ENCODE measurements around the gene WDR59.
"Not testable (repeated sequence)": the region's sequence is repeated elsewhere in the genome, so short reads cannot be mapped to it uniquely, and the experiment has no call there.

WDR59 gene

DNA sequence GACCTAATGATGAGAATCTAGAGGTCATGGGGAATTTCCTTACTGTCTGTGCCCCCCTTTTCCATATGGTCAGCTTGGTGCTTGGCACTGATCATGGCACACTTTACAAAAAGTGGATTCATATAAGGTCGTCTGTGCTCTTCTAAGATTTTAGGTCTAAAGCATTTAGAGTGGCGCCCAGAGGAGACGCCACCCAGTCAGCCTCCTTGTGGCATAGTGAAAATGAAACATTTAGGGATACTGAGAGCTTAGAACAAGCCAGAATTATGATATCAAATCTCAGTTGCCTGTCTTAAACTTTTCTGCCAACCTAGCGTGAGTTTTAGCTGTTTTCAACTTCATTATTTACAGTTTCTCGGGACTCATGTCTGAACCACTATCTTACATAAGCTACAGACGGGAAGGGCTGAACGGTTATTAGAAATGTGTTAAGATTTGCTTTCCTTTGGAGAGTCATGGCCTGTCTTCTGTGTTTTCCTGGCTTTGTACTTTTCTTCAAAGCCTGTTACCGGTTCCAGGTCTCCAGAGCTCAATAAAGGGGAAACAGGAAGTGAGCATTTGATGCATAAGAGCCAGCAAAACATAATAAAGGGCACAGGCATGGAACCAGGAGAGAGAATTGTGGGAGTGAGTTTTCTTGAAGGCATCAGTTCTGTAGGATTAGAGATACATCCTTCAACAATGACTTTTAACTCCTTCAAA, 27.6 kb upstream of the WDR59 start:
- no peak for DNase-seq (ENCODE audit: low spot score)

DNA sequence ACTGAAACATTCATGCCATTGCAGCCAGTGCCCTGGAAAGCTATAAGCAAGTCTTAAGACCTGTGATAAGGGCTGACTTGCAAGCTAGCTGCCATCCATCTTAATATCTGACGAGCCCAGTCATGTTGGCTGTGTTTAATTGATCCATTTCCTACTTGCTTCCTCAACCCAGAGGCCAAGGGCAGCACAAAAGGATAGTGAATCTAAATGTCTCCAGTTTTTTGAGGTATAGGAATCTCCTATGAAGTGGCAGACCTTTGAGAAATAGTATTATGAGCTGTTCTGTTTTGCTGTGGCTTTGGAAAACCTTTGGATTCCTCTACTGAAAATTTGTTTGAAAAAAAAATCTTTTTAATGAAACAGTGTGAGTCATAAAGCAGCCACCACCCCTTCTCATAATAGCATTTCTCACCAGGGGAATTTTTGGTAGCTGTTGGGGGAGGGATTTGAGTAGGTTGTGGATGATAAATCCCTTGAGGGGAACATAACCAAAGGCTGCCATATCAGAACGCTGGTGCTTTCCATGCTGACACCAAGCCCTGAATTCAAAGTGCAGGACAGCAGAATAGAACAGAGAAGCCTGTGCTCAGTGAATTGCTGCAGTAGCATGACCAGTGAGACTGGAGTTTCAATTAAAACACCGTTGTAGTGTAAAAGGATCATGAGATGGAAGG, 26.8 kb upstream of the WDR59 start:
- no peak for DNase-seq (ENCODE audit: low spot score)

DNA sequence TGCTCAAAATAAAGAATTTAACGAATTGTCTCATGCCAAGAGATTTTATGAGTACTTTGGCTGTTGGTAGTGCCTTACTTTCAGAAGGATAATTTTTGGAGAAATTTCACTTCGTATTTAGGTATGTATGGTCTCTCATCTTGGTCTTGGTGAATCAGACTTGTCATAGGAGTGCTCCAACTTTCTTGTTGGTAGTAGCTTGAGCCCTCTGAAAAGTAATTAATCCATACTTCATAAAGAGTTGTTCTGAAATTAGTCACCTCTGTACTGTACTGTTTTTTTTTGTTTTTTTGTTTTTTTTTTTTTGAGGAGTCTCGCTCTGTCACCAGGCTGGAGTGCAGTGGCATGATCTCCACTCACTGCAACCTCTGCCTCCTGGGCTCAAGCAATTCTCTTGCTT, 25.5 kb upstream of the WDR59 start:
- no peak for DNase-seq (ENCODE audit: low spot score)

DNA sequence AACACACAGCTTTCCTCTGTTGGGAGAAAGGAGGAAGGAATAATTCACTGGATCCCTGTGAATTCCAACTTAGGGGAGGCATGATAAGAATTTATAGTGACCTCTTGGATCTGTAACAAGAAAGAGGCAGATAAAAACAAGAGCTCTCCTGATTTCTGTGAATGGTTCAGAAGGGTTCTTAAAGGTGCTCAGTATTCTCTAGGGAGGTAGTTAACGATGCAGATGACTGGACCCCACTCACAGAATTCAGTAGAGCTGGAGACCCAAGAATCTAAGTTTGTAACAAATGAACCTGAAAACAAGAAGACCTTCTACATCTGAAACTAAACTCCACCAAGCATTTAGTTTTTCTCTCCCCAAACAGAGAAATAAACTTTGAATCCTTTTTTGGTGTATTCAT, 22.5 kb upstream of the WDR59 start:
- DNase-seq (ENCODE audit: low spot score) = no peak

DNA sequence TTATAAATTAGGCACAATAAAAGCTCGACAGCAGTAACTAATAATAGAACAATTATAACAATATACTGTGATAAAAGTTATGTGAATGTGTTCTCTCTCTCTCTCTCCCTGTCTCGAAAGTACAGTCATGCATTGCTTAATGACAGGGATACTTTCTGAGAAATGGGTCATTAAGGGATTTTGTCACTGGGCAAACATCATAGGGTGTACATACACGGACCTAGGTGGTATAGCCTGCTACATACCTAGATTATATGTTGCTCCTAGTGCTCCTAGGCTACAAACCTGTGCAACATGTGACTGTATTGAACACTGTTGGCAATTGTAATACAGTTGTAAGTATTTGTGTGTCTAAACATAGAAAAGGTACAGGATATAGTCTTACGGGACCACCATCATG, 20.8 kb upstream of the WDR59 start:
- no peak for DNase-seq (ENCODE audit: low spot score)

DNA sequence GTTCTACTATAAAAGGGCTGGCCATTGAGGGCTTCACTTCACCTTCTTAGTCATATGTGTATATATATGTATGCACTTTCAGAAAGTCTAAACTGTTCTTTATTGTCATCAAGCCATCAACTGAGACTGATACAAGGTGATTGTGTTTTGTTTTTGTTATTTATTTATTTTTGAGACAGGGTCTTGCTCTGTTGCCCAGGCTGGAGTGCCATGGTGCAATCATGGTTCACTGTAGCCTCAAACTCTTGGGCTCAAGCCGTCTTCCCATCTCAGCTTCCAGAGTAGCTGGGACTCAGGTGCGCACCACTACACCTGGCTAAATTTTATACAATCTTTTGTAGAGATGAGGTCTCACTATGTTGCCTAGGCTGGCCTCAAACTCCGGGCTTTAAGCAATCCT, 19.5 kb upstream of the WDR59 start:
- no peak for DNase-seq (ENCODE audit: low spot score)

DNA sequence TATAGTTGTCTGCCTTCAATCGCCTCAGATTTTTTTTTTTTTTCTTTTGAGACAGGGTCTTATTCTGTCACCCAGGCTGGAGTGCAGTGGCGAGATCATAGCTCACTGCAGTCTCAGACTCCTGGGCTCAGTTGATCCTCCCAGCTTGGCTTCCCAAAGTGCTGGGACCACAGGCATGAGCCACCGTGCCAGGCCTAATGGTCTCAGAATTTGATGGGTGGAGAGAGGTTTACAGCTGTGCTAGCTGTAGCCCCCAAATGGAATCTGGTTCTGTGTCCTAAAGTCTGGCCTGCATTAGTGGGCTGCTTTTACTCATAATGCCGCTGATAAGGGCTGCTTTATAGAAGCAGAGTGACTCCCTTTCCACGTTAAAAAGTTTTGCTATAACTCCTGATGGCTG, 19.0 kb upstream of the WDR59 start:
- no peak for DNase-seq (ENCODE audit: low spot score)

DNA sequence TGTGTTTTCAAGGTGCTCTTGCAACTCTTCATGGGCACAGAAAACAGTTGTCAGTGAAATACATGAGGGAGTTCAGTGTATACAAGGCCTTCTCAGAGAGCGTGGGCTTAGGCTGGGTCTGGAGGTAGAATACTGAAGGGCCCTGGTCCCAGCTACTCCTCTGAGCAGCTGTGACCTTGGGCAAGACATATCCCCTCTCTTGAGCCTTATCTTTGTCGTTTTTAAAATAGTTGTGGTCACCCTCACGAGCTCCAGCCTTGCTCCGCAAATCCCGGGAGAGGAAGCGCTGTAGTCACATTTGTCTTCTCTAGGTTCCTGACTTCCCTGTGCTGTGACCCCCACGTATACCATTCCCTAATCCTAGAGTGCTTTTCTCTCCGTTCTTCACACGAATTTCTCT, 17.6 kb upstream of the WDR59 start:
- DNase-seq (ENCODE audit: low spot score) = no peak

DNA sequence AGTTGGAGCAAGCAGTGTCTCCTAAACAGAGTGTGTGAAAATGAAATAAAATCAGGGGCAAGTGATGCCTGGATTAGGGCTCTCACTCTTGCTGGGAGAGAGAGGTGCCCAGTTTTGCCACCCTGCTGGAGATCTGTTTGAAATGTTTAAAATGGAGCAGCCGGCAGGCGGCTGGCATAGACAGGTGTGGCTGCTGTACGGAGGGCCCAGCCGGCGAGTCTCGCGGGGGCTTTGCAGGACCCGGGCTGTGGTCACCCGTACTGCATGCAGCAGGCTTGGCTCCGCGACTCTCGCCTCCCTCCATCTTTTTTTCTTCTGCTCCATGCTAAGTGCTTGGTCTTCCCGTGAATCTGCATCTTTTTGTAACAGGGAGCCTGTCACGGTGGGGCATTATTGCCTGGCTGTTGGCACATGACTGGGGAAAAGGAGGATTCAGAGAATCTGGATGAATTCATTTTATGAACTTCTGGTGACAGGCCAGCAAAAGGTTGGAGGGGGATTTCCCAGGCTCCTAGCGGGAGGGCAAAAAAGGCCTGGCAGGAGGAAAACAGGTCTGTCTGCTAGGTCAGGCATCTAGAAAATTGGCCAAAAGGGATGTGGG, 15.7 kb upstream of the WDR59 start:
- no peak for DNase-seq (ENCODE audit: low spot score)

DNA sequence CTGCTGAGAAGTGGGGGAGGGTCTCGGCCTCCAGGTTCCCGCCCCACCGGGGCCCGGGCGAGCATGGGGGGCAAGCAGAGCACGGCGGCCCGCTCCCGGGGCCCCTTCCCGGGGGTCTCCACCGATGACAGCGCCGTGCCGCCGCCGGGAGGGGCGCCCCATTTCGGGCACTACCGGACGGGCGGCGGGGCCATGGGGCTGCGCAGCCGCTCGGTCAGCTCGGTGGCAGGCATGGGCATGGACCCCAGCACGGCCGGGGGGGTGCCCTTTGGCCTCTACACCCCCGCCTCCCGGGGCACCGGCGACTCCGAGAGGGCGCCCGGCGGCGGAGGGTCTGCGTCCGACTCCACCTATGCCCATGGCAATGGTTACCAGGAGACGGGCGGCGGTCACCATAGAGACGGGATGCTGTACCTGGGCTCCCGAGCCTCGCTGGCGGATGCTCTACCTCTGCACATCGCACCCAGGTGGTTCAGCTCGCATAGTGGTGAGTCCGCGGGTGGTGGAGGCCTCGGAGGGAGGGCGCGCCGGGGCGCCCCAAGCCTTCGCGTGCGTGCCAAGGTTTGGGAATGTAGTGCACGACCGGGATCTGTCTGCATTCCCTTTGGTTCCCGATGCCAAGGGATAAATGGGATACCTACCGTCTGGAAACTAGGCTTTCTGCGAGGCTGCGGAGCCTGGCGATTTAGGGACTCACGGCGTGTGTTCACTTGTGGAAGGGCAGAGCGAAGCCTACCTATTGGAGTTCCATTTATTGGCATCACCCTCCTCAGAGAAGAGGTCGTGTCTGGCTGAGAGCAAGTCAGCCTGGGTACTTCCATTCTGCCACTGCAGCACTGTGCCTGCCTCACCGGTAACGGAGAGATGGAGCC, 14.9 kb upstream of the WDR59 start:
- peak; percentile 44 for DNase-seq (ENCODE audit: low spot score)

DNA sequence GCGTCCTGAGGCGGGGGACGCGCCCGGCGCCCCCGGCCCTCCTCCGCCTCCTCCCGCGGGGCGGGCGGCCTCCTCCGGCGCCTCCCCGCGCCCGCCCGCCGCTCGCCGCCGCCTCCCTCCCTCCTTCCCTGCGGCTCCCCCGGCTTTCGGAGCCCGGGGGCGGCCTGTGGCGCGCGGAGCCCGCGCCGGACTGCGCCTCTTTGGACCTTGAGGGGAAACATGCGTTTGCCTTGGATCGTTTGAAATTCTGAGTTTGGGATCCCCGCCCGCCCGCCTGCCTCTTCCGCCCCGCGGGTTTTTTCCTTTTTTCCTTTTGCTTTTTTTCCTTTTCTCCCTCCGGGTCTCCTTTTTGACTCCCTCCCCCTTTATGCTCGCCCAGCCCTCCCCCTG, 14.3 kb upstream of the WDR59 start:
- peak; percentile 48 for DNase-seq (ENCODE audit: low spot score)

DNA sequence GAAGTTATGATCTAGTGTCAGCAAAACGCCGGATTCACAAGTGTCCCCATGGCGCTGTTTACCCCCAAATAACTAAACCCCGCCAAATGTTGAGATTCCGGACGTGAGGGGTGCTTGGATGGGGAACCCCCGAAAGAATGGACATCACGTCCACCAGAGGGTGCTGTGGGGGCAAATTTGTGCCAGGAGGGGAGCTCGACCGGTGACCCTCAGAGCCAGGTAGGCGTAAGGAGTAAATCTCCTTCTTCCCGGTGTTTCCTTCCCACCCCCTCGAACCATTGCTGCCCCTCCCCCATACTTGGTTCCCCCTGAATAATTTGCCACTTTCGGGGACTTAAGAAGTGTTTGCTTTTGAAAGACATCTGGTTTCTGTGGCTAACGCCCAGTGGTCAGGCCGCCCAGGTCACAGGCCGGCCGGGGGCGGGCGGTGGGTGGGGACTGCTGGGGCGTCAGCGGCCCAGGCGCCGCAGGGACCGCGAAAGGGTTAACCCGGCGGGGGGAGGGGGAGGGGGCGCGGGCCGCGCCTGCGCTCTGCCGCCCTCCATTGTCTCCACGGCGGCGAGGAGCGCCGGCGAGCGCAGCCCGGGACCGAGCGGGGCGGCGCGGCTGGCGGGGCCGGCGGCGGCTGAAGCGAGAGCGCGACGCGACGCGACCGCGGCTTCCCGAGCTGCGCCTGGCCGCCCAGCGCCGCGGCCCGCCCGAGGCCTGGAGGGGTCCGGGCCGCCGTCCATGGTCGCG, 13.7 kb upstream of the WDR59 start, which contains the start of gene ZNRF1:
Gene ZNRF1, plus strand, starts transcription at position 544 of the 738 bp plus-strand sequence. CDS start 648 bp downstream, outside the sequence.
- peak; percentile 85 for DNase-seq (ENCODE audit: low spot score)

DNA sequence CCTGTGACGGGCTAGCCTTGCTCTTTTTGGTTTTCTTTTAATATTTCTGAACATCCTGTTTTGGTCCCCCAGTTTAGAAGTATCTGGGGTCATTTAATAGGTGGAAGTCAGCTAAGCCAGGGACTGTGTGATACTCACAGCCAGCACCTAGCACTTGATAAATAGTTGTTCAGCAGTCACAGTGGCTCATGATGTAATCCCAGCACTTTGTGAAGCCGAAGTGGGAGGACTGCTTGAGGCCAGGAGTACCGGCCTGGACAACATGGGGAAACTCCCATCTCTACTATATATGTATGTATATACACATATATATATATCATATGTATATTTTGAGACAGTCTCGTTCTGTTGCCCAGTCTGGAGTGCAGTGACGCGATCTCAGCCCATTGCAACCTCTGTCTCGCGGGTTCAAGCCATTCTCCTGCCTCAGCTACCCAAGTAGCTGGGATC, 12.1 kb upstream of the WDR59 start:
- DNase-seq (ENCODE audit: low spot score) = no peak

DNA sequence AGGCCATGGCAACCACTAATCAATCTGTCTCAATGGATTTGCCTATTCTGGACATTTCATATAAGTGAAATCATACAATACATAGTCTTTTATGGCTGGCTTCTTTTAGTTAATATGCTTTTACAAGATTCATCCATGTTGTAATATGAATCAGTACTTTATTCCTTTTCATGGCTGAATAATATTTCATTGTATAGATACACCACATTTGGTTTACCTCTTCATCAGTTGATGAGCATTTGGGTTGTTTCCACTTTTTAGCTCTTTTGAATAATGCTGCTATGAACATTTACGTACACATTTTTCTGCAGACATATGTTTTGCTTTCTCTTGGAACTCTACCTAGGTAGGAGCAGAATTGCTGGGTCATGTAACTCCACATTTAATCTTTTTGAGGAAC, 11.1 kb upstream of the WDR59 start:
- no peak for DNase-seq (ENCODE audit: low spot score)

DNA sequence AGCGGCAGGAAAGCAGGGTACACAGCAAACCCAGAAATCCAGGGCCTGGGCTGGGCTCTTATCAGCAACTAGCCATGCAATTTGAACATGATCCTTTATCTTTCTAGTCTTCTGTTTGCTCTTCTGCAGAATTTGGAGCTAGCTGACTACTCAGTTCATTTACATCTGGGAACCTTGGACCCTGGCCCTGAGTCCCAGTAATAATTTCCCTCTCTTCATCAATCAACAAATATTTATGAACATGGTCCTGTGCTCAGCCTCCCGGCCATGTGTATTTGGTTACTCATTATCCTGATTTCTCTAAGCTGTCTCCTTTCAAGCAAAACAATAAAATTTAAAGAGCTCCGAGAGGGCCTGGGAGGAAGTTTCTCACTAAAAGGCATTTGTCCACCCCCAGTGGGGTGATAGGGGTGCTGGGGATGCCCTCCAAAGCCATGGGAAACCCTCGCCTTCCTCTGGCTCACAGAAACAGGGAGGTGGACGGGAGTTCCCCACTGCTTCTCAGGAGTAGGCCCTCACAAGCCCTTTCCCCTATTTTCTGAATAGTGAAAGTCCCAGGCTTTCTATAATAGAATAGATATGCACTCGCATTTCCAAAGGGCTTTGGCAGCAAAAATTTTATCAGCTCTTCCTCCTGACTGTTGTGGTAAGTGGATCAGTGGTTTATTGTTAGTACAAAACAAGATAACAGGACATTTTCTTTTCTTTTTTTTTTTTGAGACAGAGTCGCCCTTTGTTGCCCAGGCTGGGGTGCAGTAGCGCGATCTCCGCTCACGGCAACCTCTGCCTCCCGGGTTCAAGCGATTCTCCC, 6.9 kb upstream of the WDR59 start:
- DNase-seq (ENCODE audit: low spot score) = no peak

DNA sequence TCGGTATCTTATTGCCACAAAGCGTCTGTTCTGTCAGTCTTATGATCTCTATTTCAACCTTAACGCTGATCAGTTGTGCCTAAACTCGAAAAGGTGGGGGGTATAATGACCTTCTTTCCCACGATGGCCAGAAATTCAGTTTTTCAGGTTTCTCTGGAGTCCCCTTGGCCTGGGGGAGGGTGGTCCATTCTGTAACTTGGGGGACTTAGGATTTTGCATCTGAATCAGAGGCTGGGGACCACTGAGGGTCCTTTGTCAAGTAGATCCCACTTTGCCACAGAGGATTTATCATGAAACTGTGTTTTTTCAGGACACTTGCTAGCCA, 6.3 kb upstream of the WDR59 start:
- no peak for DNase-seq (ENCODE audit: low spot score)

DNA sequence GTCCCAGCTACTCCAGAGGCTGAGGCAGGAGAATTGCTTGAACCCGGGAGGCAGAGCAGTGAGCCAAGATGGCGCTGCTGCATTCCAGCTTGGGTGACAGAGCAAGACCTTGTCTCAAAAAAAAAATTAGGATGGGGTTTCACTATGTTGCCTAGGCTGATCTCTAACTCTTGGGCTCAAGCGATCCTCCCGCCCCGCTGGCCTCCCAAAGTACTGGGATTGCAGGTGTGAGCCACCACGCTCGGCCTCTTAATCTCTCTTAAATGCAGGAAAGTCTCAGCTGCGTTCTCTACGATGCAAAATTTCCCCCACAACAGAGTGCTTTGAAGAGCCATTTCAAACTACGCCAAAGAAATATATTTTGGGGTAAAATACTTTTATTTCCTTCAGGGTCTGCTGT, 5.9 kb upstream of the WDR59 start:
- no peak for DNase-seq (ENCODE audit: low spot score)

DNA sequence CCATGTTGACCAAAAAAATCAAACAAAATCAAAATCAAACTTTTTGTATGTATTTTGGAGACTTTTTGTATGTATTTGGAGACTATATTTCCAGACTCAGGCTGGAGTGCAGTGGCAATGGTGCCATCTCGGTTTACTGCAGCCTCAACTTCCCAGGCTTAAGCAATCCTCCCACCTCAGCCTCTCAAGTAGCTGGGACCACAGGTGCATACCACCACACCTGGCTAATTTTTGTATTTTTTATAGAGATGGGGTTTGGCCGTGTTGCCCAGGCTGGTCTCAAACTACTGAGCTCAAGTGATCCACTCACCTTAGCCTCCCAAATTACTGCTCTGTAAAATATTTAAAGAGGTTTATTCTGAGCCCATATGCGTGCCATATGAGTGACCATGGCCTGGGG, 4.9 kb upstream of the WDR59 start:
- DNase-seq (ENCODE audit: low spot score) = not testable (repeated sequence)

DNA sequence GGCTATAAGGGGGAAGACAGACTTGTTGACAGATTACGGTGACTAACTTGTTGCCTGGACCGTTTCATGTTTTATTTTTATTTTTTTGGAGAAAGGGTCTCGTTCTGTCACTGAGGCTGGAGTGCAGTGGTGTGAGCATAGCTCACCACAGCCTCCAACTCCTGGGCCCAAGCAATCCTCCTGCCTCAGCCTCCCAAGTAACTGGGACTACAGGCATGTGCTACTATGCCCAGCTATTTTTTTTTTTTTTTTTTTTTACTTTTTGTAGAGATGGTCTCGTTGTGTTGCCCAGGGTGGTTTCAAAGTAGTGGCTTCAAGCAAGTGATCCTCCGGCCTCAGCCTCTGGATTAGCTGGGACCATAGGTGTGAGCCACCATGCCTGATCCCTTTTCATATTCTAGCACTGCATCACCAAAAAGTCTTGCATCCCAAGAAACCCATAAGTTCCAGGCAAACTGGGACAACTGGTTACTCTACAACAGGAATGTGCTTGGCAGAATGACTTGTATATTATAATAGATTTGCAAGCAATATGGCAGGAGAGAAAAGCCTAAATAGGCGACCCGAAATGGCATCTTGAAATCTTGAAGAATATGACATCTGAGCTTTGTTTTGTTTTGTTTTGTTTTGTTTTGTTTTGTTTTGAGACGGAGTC, 2.2 kb upstream of the WDR59 start:
- no peak for DNase-seq (ENCODE audit: low spot score)

DNA sequence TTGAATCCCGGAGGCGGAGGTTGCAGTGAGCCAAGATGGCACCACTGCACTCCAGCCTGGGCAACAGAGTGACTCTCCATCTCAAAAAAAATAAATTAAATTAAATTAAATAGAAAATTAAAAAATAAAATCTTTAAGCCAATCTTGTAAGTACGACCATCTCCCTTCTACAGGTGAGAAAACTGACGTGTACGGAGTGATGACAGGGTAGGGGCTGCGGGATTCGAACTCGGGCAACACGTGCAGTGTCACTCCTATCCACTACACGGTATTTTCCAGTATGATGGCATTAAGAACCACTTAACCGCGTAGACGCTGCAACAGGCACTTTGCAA, 762 bp downstream of the WDR59 start:
- DNase-seq (ENCODE audit: low spot score) = no peak

DNA sequence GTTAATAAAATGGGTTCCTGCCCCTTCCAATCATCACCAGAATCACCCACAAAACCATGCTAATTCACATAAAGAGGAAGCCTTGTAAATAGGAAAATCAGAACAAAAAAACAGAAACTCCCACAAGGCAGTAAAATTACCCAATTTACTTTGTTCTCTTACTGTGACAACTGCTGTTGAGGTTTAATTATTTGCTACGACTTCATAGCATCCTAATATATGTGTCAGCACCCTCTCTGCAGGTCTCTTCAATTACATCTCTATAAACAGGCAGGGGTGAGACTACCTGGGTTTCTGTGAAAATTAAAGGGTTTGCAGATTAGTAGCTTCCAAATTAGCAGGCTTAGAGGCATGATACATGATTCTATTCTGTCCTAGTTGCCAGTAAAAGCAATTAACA, 2.7 kb downstream of the WDR59 start:
- no peak for DNase-seq (ENCODE audit: low spot score)

Data from RKO (cell line).